WI38 (cell line): ENCODE measurements around the gene AVPR1B.

Source experiments
- H3K4me3 ChIP-seq: 2 replicates; pipeline ENCODE4 v1.5.1; 2011; ENCODE audit warnings: low read depth, mild to moderate bottlenecking, control low read depth, low read length
- CTCF ChIP-seq: IDR thresholded peaks from 2 replicates; pipeline ENCODE4 v1.5.1; 2012; ENCODE audit warnings: low read depth, mild to moderate bottlenecking, control low read depth, low read length

AVPR1B gene

GRCh38 chr1:206122686-206123085 lies 5.5 kb upstream of the AVPR1B start:
- no peak for TF ChIP-seq CTCF
- H3K4me3 ChIP-seq: no peak overlapping the region

GRCh38 chr1:206121269-206121668 lies 4.1 kb upstream of the AVPR1B start:
- TF ChIP-seq CTCF: no peak
- H3K4me3 ChIP-seq: no peak overlapping the region

GRCh38 chr1:206120406-206120805 lies 3.2 kb upstream of the AVPR1B start:
- no peak overlapping the region for H3K4me3 ChIP-seq
- no peak for TF ChIP-seq CTCF

- TF ChIP-seq CTCF: no peak
- H3K4me3 ChIP-seq: no peak overlapping the region
Measured at GRCh38 chr1:206116873-206117150, 376 bp downstream of the AVPR1B start.

- TF ChIP-seq CTCF: no peak
- no peak overlapping the region for H3K4me3 ChIP-seq
Measured at GRCh38 chr1:206116191-206116872, 856 bp downstream of the AVPR1B start.

GRCh38 chr1:206115791-206116190 lies 1.4 kb downstream of the AVPR1B start:
- TF ChIP-seq CTCF: no peak
- no peak overlapping the region for H3K4me3 ChIP-seq

- no peak for TF ChIP-seq CTCF
- H3K4me3 ChIP-seq: no peak overlapping the region
Measured at GRCh38 chr1:206114692-206115640, 2.2 kb downstream of the AVPR1B start.
